A673 (cell line): ENCODE results near the gene CCDC148. TPM values are rescaled to one million over a fixed set of nuclear protein-coding genes. Genes with fewer than 3 reads are reported as not detected.

Experiments used
- BruUV-seq: library from RNA; stranded (reverse); fragments of 400-500 nt; replicated peaks from 2 replicates; lab custom pipeline; 2021; lab: Mats Ljungman, UMichigan
- CTCF ChIA-PET: fragments of 300-600 bp; sonication (Branson Sonifier 250); formaldehyde crosslinking; loops from one replicate; lab custom pipeline; 2022; ENCODE audit warnings: antibody characterized with exemption; lab: Charles Lee
- POLR2A ChIA-PET: fragments of 300-600 bp; sonication (Branson Sonifier 250); formaldehyde crosslinking; loops from one replicate; lab custom pipeline; 2022; ENCODE audit warnings: antibody characterized with exemption; ENCODE audit not compliant: low non-redundant PET; lab: Charles Lee
- DNase-seq: peaks from one replicate; pipeline ENCODE4 v3.0.0-alpha.2; 2015; ENCODE audit warnings: low spot score
- H3K27ac ChIP-seq: fragments of 200-600 bp; sonication (generic); 2 replicates; pipeline ENCODE4 v1.5.1; 2016; ENCODE audit warnings: mixed run types, low read depth, mild to moderate bottlenecking, mixed read lengths, antibody characterized with exemption, low read length; ENCODE audit not compliant: poor library complexity, severe bottlenecking
- H3K27me3 ChIP-seq: fragments of 200-600 bp; sonication (generic); replicated peaks from 2 replicates; pipeline ENCODE4 v1.6.1; 2017; ENCODE audit warnings: mixed run types, low read depth, mild to moderate bottlenecking, mixed read lengths, antibody characterized with exemption, low read length; ENCODE audit not compliant: insufficient read depth, poor library complexity
- H3K36me3 ChIP-seq: fragments of 200-600 bp; sonication (generic); 2 replicates; pipeline ENCODE4 v1.6.1; 2016; ENCODE audit warnings: mixed run types, mild to moderate bottlenecking, mixed read lengths, antibody characterized with exemption, low read length; ENCODE audit not compliant: insufficient read depth, poor library complexity, severe bottlenecking
- H3K4me1 ChIP-seq: fragments of 200-600 bp; sonication (generic); 2 replicates; pipeline ENCODE4 v1.6.1; 2017; ENCODE audit warnings: mixed run types, mild to moderate bottlenecking, mixed read lengths, antibody characterized with exemption, low read length; ENCODE audit not compliant: insufficient read depth, poor library complexity, severe bottlenecking
- H3K4me3 ChIP-seq: fragments of 200-600 bp; sonication (generic); 2 replicates; pipeline ENCODE4 v1.5.1; 2016; ENCODE audit warnings: low read depth, mixed run types, mild to moderate bottlenecking, mixed read lengths, low read length; ENCODE audit not compliant: poor library complexity, severe bottlenecking
- H3K9me3 ChIP-seq: fragments of 200-600 bp; sonication (generic); 2 replicates; pipeline ENCODE4 v1.6.1; 2016; ENCODE audit warnings: mixed run types, low read depth, mild to moderate bottlenecking, mixed read lengths, antibody characterized with exemption, low read length; ENCODE audit not compliant: poor library complexity, severe bottlenecking
- CTCF ChIP-seq: fragments of 300-800, 200-600 bp; sonication (generic); conservative IDR thresholded peaks from 2 replicates; pipeline ENCODE4 v1.5.1; 2017; ENCODE audit warnings: low read depth, mild to moderate bottlenecking, antibody characterized with exemption, low read length, moderate library complexity, mixed read lengths
- EZH2 ChIP-seq: fragments of 200-600 bp; sonication (generic); IDR thresholded peaks from 2 replicates; pipeline ENCODE4 v1.6.1; 2017; ENCODE audit warnings: borderline replicate concordance, low read depth, mild to moderate bottlenecking, mixed read lengths, antibody characterized with exemption, low read length; ENCODE audit not compliant: poor library complexity, severe bottlenecking
- intact Hi-C: fragments of 100-400 bp; cut with micrococcal nuclease; formaldehyde crosslinking; loops from one replicate; pipeline ENCODE4 v1.10.0; 2022; ENCODE audit not compliant: unreplicated experiment
- total RNA-seq: library from RNA; stranded (reverse); gene quantifications from 2 replicates; pipeline ENCODE4 v1.2.3, GENCODE V29; 2021

The CCDC148 gene
- total RNA-seq, 1 experiment from 2014 or later = 0.90 TPM

DNA sequence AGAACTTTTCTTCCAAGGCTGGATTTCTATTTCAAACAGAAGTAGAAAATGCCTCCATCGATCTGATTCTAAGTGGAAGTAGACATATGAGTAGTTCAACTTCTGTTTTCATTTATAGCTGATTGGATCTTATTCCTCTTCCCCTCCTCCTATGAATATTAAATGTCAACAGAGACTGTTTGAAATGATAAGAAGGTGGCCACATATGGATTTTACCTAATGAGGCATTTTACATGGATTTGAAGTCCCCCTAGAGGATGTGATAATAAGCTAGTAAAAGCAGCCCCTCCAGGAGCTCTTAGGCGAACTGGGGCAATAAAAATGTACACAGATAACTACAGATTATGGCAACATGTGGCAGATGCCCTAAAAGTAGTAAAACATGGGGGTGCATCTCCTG, 283.8 kb downstream of the CCDC148 start:
- BruUV-seq = no TSS peak
- TF ChIP-seq CTCF (no peak), EZH2 (no peak)
- Histone ChIP-seq H3K4me3 (no peak overlapping the region), H3K27me3 (no peaks in the 10 kb centered on the region), H3K4me1 (no peaks in the 10 kb centered on the region), H3K27ac (no peak overlapping the region), H3K9me3 (no peaks in the 10 kb centered on the region), H3K36me3 (no peaks in the 10 kb centered on the region)
- intact Hi-C loops = no loop called here
- no peak for DNase-seq
- ChIA-PET POLR2A (no interaction called here), CTCF (no interaction called here)

DNA sequence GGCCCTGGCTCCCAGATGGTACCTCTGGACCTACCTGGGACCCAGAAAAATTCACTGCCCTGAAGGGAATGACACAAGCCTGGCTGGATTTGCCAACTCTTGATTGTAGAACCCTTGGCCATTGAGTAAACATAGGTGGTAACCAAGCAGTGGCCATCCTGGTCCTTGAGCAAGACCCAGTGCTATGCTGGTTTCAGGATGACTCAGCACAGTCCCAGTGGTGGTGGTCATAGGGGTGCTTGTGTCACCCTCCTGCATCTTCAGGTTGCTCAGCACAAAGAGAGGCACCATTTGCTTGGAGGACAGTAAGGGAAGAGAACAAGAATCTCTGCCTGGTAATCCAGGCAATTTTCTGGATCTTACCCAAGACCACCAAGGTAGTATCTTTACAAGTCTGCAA, 302.0 kb downstream of the CCDC148 start:
- no peak for DNase-seq
- ChIA-PET CTCF (no interaction called here), POLR2A (no interaction called here)
- no peaks in the 10 kb centered on the region for H3K9me3 ChIP-seq
- BruUV-seq = no TSS peak
- no peak for TF ChIP-seq CTCF
- TF ChIP-seq EZH2 = no peak
- no peaks in the 10 kb centered on the region for H3K36me3 ChIP-seq
- H3K27ac ChIP-seq = no peak overlapping the region
- H3K27me3 ChIP-seq = no peaks in the 10 kb centered on the region
- no peaks in the 10 kb centered on the region for H3K4me1 ChIP-seq
- intact Hi-C loops = no loop called here
- no peak overlapping the region for H3K4me3 ChIP-seq

GRCh38 chr2:158153270-158154015, 303.1 kb downstream of the CCDC148 start:
- H3K36me3 ChIP-seq = no peaks in the 10 kb centered on the region
- ChIA-PET CTCF (no interaction called here), POLR2A (no interaction called here)
- no peak for TF ChIP-seq CTCF
- TF ChIP-seq EZH2 = no peak
- H3K27ac ChIP-seq = no peak overlapping the region
- no peak overlapping the region for H3K4me3 ChIP-seq
- intact Hi-C loops = no loop called here
- no peaks in the 10 kb centered on the region for H3K4me1 ChIP-seq
- no peaks in the 10 kb centered on the region for H3K27me3 ChIP-seq
- no peaks in the 10 kb centered on the region for H3K9me3 ChIP-seq
- BruUV-seq = no TSS peak
- DNase-seq = no peak
